GM12892 (cell line): ENCODE data around the gene THADA.
"Not testable (repeated sequence)": the region's sequence is repeated elsewhere in the genome, so short reads cannot be mapped to it uniquely, and the experiment has no call there.

ENCODE experiments used
- DNase-seq: peaks from one replicate; pipeline ENCODE4 v3.0.0; 2011; ENCODE audit not compliant: insufficient read length
- FAIRE-seq: peaks from 2 replicates; lab custom pipeline; 2011; peaks lifted over from hg19 to GRCh38; lab: Jason Lieb, UNC
- POLR2A ChIP-seq: IDR thresholded peaks from 2 replicates; pipeline ENCODE4 v1.6.1; 2011; ENCODE audit warnings: low read depth, low read length, control low read depth
- POLR2AphosphoS5 ChIP-seq: IDR thresholded peaks from 2 replicates; pipeline ENCODE4 v1.6.1; 2011; ENCODE audit warnings: low read depth, low read length, control low read depth
- TAF1 ChIP-seq: IDR thresholded peaks from 2 replicates; pipeline ENCODE4 v1.6.1; 2011; ENCODE audit warnings: low read depth, mild to moderate bottlenecking, control low read depth, low read length, borderline replicate concordance

Gene THADA

DNA sequence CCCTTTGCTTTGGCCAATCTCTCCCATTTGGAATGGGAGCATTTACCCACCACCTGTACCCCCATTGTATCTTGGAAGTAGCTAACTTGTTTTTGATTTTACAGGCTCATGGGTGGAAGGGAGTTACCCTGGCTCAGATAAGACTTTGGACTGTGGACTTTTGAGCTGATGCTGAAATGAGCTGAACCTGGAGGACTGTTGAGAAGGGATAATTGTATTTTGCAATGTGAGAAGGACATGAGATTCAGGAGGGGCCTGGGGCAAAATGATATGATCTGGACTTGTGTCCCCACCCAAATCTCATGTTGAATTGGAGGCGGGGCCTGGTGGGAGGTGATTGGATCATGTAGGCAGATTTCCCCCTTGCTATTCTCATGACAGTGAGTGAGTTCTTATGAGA lies 310.9 kb downstream of the THADA start:
- no peak for FAIRE-seq
- no peak for TF ChIP-seq POLR2AphosphoS5
- TF ChIP-seq POLR2A, result no peak
- TF ChIP-seq TAF1, result no peak

GRCh38 chr2:43284347-43284746 lies 311.5 kb downstream of the THADA start:
- DNase-seq, FAIRE-seq: not testable (repeated sequence)

More for the DNA sequence above, 310.9 kb downstream of the THADA start:
- no peak for DNase-seq

GRCh38 chr2:43280994-43281393 lies 314.8 kb downstream of the THADA start:
- DNase-seq, result no peak

GRCh38 chr2:43279317-43279840 lies 316.5 kb downstream of the THADA start:
- no peak for FAIRE-seq
- no peak for DNase-seq
- no peak for TF ChIP-seq POLR2AphosphoS5
- TF ChIP-seq POLR2A, result no peak
- no peak for TF ChIP-seq TAF1

More at GRCh38 chr2:43280994-43281393, 314.8 kb downstream of the THADA start:
- TF ChIP-seq POLR2AphosphoS5 (no peak), TAF1 (no peak), POLR2A (no peak)
- FAIRE-seq, result no peak

GRCh38 chr2:43278564-43279220 lies 317.1 kb downstream of the THADA start:
- FAIRE-seq, result no peak
- TF ChIP-seq TAF1 (no peak), POLR2A (no peak), POLR2AphosphoS5 (no peak)

DNA sequence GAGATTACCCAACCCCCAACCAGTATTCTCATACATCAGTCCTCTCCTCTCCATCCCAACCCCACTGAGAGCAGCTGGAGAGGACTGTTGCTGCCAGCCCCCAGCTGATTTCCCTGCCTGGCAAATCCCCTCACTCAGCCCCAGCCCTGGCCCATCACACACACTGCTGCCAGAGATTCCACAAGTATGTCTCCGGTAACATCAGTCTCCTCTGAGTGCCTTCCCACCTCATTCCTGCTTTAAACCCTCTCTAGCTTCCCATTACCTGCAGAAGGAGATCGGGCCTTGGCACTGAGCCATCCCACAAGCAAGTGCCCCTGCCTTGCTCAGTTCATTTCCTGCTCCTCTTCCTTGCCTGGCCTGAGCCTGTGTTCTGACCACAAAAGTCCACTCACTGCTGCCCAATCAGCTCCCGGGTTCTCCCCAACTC lies 318.9 kb downstream of the THADA start:
- no peak for TF ChIP-seq POLR2A
- TF ChIP-seq POLR2AphosphoS5, result no peak
- TF ChIP-seq TAF1, result no peak
- DNase-seq, result no peak
- FAIRE-seq, result no peak

More at GRCh38 chr2:43278564-43279220, 317.1 kb downstream of the THADA start:
- no peak for DNase-seq

- FAIRE-seq (no peak), DNase-seq (no peak)
- TF ChIP-seq POLR2A (no peak), TAF1 (no peak)
These were observed 319.4 kb downstream of the THADA start for GRCh38 chr2:43276266-43276941.

GRCh38 chr2:43274721-43275120 lies 321.1 kb downstream of the THADA start:
- no peak for TF ChIP-seq TAF1
- no peak for TF ChIP-seq POLR2AphosphoS5
- TF ChIP-seq POLR2A, result no peak
- DNase-seq (no peak), FAIRE-seq (no peak)

GRCh38 chr2:43274055-43274454 lies 321.8 kb downstream of the THADA start:
- DNase-seq (no peak), FAIRE-seq (no peak)
- TF ChIP-seq POLR2A (no peak), TAF1 (no peak), POLR2AphosphoS5 (no peak)

DNA sequence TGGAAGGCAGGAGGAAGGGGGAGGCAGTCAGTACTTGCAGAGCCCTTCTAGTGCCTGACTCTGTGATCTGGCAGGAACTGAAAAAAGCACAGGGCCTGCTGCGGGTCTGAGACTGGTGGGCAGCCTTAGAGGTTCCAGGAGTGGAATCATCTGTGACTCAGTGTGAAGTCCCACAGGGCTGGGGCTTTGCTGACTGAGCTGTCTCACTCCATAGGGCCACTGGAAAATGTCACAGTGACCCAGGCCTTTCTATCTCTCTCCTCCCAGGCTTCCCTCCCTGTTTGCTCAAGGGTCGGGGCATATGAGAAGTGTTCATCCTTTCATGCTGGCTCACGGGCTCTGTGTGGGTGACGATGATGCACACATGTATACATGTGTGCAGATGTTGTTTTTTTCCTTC lies 322.3 kb downstream of the THADA start:
- DNase-seq (no peak), FAIRE-seq (no peak)
- TF ChIP-seq POLR2A (no peak), TAF1 (no peak), POLR2AphosphoS5 (no peak)

DNA sequence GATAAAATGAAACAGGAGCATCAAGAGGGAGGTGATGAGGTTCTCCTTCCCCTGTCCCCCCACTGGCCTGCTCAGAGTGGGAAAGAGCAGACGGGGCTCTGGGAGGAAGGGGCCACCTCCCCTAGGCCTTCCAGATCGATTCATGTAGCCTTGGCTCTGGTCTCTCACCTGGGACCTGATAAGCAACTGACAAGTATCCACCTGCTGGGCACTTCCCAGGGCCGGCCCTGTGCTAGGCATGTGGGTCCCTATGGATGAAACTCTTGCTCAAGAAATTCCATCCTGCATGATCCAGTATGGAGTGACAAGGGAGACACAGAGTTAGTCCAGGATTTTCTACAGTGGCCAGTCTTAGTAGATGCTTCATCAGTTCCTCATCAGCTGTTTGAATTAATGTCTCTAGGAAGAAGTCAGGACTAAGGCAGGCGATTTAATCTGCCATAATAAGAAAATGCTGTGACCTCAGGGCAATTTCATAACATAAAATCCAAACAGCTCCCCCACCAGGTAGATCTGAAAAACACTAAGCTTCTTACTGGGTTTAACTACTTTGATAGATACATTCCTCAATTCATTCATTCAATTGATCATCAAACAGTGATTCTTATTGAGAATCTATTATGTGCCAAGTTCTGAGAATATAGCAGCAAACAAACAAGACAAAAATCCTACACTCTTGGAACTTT lies 324.8 kb downstream of the THADA start:
- no peak for FAIRE-seq
- TF ChIP-seq TAF1 (no peak), POLR2A (no peak), POLR2AphosphoS5 (no peak)
- DNase-seq, result no peak
